GM19324 (cell line): ENCODE results near the gene NR1H4.
"Not testable (repeated sequence)": the region's sequence is repeated elsewhere in the genome, so short reads cannot be mapped to it uniquely, and the experiment has no call there.

Experiments
- ATAC-seq: cut with Tn5 transposase; IDR thresholded peaks from one replicate; pipeline ENCODE4 v1.9.1; 2021; ENCODE audit warnings: mild to moderate bottlenecking, moderate library complexity; ENCODE audit not compliant: unreplicated experiment, low FRiP score

Gene NR1H4

DNA sequence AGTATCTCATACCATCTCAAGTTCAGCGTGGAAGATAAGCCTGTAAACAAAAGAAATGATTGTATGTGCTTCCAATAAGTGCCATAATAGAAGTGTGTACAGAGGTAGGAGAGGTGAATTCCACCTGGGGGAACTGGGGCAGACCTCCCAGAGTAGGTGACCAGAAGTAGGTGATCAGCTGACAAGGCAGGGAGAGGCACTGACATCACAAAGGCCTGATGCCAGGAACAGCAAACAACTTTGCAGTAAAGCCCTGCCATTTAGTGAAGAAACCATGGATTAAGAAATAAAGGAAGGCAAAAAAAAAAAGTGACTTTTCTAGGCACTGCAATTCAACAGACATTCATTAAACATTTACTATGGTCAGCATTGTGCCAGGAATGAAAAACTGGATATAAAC lies 31.1 kb downstream of the NR1H4 start:
- ATAC-seq, result no peak

DNA sequence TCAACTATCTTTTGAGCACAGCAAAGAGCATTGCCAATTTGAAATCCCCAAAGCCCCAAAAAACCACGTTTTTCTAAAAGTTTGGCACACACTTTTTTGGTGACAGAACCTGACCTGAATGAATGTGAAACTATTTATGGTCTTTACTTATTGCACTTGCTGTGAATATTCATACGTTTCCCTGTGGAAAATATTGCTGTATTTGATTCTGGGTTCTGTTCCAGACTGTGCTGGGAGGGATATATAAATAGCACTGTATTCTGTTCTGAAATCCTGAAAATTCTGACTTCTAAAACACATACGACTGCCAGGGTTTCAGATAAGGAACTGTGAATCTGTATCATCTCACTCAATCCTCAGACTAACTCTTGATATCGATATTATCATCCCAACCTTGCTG lies 35.1 kb downstream of the NR1H4 start:
- ATAC-seq, result no peak

DNA sequence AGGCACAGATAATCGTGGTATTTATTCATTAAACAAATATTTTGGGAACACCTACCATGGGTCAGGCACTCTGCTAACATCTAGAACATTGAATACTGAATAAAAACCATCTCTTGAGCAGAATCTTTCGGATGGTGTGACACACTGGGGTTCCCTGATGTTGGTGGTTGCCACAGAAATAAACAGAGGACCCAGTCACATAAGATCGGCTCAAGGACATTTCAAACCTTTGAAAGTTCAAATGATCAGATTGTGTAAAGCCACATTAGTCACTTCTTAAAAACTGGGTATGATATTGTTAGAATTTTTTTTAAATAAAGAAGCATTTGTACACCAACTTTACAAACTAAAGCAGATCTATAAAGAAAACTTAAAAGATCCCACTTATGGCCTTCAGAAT lies 39.0 kb downstream of the NR1H4 start:
- ATAC-seq, result no peak

DNA sequence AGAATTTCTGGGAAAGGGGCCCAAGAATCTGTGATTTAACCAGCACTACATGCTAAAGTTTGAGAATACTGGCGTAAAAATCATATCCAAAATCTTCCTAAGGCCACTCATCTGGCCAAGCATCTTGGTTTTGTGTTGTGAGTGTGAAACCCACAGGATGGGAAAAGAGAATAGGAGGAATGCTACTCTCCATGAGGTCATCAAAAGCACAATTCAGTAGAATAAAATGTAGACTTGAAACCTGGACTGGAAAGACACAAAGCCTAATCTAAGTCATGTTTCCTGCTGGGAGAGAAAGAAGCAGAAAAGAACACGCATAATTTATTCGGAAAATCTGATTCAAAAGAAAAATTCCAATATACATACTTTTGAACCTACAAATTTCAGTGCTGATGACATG lies 42.3 kb downstream of the NR1H4 start:
- ATAC-seq, result no peak

DNA sequence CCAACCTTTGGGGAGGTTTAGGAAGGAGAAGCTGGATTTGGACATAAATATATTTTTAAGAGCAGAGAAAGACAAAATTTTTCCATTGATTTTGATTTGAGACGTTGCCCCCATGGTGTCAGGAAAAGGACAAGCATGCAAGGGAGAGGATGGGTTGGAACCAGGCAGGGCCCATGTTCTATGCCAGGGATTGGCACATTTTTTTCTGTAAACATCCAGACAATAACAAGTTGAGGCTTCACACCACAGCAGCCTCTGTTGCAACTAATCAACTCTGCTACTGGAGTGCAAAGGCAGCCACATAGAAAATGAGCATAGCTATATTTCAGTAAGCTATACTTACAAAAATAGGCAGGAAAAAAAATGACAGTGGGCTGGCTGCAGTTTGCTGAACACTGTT lies 44.7 kb downstream of the NR1H4 start:
- ATAC-seq, result no peak

- ATAC-seq, result no peak
Observed at GRCh38 chr12:100520048-100520769, 46.5 kb downstream of the NR1H4 start.

DNA sequence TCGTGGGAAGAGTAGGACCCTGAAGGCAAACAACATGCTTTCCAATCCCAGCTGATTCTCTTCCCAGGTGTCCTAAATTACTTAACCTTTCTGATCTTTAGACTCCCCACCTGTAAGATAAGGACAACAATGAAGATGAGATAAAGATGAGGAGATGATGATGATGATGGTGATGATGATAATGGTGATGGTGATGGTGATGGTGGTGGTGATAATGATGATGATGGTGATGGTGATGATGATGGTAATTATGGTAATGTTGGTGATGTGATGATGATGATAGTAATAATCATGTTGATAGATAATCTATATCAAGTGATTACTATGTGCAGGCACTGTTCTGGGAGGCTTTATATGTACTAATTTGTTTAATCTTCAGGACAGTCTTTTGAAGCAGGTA lies 48.3 kb downstream of the NR1H4 start:
- no peak for ATAC-seq

DNA sequence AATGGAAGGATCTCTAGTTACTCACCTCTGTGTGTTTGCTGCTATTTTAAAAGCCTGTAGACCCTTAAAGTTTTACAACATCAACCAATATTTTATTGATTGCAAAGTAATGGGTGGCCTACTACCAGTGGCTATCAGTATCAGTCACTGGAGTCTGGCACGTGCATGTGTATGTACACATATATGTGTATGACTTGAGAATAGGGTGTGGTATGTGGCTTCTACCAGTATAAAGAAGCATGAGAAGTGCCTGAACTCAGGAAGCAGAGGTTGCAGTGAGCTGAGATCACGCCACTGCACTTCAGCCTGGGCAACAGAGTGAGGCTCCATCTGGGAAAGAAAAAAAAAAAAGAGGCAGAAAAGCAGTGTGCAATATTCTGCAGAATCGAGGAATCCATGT lies 54.4 kb downstream of the NR1H4 start:
- ATAC-seq, result no peak

- no peak for ATAC-seq
Observed at GRCh38 chr12:100528471-100529127, 54.9 kb downstream of the NR1H4 start.

GRCh38 chr12:100529756-100530350 lies 56.2 kb downstream of the NR1H4 start:
- no peak for ATAC-seq

- ATAC-seq, result no peak
Observed at GRCh38 chr12:100533376-100533775, 59.7 kb downstream of the NR1H4 start.

DNA sequence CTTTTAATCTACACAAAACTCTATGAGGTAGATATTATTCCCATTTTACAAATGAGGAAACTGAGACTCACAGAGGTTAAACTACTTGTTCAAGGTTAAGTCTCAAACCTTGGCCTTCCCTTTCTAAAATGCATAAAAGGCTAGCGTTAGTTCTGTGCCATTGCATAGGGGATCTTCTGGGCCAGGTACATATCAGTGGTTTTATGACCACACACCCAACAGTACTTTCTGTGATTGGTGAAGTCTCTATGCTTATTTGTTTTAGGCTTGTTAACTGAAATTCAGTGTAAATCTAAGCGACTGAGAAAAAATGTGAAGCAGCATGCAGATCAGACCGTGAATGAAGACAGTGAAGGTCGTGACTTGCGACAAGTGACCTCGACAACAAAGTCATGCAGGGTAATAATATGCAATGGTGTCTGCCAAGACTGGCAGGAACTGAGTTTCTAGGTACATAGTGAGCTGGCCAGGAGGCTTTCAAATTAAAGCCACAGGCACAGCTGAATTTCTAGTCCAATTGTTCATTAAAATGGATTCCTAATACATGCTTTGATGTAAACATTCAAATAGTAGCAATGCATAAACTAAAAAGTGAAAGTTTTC lies 61.1 kb downstream of the NR1H4 start:
- no peak for ATAC-seq

DNA sequence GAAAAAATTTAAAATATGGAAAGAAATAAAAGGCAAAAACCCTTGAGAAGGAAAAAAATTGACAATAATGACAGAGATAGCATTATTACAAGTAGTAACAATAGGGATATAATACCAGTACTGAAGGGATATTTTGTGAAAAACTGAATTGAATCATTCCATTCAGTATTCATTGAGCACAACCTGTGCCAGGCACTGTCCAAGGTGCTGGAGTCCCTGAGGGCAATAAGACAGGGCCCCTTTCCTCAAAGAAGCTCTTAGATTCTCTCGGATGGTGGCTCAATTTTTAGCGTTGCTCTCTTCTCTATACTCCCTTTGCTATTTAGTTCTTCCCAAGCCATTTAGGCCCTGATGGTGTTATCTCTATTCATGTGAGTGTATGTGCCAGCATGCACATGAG lies 65.5 kb downstream of the NR1H4 start:
- no peak for ATAC-seq

DNA sequence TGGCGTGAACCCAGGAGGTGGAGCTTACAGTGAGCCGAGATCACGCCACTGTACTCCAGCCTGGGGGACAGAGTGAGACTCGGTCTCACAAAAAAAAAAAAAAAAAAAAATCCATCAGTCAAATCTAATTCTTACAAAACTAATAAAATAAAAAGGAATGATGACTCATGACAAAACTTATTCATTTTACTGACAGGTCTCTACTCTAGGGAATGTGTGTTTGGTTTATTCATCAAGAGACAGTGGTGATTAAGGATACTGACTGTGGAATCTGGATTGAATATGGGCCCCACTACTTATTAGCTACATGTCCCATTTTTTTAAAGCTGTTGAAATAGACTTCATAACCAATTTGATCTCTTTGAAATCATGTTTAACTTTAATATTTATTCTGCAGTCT lies 70.5 kb downstream of the NR1H4 start:
- no peak for ATAC-seq

DNA sequence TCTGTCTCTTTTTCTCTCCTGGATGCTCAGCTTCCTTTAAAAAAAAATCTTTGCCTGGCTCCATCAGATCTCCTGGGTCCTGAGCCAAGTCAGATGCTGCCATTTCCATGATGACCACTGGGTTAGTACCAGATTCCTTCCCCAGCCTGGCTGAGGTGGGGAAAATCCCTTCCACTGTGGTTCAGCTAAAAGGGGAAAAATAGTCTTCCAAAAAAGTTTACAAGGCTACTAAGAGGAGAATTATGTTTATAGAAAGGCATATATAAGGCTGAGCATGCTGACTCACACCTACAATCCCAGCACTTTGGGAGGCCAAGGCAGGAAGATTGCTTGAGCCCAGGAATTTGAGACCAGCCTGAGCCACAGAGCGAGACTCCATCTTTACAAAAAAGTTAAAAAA lies 71.4 kb downstream of the NR1H4 start:
- no peak for ATAC-seq

DNA sequence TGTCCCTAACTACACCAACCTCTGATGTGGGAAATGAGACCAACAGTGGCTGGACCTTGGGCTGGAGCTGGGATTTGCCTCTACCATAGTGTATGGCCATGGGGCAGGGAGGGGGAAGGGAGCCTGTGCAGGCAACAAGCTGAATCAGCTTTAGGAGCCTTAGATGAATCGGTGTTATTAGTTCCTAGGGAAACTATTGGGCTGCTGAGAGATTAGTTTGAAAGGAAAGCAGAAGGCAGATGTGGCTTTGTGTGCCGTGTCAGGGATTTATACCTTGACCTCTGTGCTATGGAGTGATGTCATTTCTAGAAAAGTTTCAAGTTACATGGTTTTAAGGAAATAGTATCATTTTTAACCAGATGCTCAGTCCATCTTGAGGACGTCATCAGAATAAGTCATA lies 80.3 kb downstream of the NR1H4 start:
- no peak for ATAC-seq

GRCh38 chr12:100554608-100555077 lies 81.0 kb downstream of the NR1H4 start:
- no peak for ATAC-seq

- no peak for ATAC-seq
Observed at GRCh38 chr12:100555722-100556121, 82.1 kb downstream of the NR1H4 start.

DNA sequence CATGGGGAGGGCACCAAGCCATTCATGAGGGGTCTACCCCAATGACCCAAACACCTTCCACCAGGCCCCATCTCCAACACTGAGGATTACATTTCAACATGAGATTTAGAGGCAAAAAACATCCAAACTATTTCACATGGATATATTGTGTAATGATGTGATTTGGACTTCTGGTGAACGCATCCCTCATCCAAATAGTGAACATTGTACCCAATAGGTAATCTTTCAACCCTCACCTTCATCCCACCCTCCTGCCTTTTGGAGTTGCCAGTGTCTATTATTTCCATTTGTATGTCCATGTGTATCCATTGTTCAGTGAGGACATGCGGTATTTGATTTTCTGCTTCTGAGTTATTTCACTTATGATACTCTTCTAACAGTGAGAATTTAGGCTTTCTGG lies 83.7 kb downstream of the NR1H4 start:
- ATAC-seq, result no peak

DNA sequence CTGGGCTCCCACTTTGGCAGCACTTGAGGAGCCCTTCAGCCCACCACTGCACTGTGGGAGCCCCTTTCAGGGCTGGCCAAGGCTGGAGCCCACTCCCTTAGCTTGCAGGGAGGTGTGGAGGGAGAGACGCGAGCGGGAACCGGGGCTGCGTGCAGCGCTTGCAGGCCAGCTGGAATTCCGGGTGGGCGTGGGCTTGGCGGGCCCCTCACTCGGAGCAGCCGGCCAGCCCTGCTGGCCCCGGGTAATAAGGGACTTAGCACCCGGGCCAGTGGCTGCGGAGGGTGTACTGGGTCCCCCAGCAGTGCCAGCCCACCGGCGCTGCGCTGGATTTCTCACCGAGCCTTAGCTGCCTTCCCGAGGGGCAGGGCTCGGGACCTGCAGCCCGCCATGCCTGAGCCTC lies 85.6 kb downstream of the NR1H4 start:
- ATAC-seq, result not testable (repeated sequence)

DNA sequence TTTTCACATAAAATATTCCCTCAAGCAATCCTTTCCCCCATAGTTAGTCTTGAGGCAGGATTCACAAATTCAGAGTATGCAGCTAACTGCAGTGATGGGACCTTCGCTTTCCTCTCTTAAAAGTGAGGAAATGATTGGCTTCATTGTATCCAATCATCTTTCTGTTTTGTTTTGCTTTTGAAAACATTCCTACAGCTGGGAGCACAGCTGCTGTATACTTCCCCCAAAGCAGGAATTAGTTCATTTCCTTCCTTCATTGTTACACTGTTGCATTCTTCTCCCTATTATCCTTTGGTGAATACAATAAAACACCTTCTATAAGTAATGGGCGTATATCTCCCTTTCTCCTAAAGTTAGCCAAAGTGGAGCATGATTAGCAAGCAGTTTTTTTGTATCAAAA lies 90.4 kb downstream of the NR1H4 start:
- ATAC-seq, result no peak
